Diencephalon (tissue), 1 donor: ENCODE results near the gene HMGXB4. TPM values are rescaled to one million over a fixed set of nuclear protein-coding genes. Genes with fewer than 3 reads are reported as not detected.

Source experiments
- small RNA-seq: library from RNA; depleted of rRNA; stranded (forward); fragments of <200 nt; gene quantifications from one replicate; pipeline ENCODE3, GENCODE V24; 2014
- total RNA-seq: library from RNA; depleted of rRNA; stranded (reverse); fragments of >200 nt; gene quantifications from one replicate; pipeline ENCODE4 v1.2.3, GENCODE V29; 2014

HMGXB4 gene, protein sequence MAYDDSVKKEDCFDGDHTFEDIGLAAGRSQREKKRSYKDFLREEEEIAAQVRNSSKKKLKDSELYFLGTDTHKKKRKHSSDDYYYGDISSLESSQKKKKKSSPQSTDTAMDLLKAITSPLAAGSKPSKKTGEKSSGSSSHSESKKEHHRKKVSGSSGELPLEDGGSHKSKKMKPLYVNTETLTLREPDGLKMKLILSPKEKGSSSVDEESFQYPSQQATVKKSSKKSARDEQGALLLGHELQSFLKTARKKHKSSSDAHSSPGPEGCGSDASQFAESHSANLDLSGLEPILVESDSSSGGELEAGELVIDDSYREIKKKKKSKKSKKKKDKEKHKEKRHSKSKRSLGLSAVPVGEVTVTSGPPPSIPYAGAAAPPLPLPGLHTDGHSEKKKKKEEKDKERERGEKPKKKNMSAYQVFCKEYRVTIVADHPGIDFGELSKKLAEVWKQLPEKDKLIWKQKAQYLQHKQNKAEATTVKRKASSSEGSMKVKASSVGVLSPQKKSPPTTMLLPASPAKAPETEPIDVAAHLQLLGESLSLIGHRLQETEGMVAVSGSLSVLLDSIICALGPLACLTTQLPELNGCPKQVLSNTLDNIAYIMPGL
- 28.4 TPM for total RNA-seq

DNA sequence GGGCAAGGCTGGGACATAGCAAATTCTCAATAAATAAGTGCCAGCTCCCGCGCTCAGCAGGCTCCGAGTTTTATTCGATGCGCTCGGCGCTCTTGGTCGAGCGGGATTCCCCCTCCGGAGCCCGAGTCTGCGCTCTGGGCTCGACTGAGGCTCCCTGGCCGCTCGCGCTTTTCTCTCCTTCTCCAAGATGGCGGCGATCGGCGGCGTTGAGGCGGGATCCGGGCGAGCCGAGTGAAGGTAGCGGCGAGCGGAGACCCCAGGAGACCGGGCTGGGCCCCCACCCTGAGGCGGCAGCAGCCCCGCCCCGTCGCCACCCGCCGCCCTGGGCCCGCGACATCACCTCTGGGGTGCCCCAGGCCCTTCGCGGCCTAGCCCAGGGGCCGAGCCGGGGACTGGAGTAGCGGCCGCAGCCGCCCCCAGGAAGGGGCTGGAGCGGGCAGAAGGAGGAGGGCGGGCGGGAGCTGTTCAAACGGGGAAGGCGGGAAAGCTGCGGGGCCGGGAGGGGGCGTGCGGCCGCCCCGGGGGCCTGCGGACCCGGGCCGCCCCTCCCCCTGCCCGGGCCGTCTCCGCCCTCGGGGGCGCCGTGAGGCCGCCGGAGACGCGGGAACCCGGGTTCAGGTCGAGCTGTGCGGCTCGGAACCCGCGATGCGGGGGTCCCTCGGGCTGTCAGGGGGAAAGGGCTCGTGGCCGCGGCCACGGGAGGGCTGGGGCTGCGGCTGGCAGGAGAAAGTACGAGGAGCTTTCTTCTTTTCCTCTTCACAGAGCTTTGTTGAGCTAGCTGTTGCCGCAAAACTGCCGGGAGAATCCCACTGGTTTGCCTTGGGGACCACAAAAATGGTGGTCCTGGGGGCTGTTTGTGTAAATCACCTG, at the start of gene HMGXB4:
Gene HMGXB4 (plus strand): TSS at position 173 of the 870 bp plus-strand sequence. CDS start 4,898 bp downstream, outside the sequence.

DNA sequence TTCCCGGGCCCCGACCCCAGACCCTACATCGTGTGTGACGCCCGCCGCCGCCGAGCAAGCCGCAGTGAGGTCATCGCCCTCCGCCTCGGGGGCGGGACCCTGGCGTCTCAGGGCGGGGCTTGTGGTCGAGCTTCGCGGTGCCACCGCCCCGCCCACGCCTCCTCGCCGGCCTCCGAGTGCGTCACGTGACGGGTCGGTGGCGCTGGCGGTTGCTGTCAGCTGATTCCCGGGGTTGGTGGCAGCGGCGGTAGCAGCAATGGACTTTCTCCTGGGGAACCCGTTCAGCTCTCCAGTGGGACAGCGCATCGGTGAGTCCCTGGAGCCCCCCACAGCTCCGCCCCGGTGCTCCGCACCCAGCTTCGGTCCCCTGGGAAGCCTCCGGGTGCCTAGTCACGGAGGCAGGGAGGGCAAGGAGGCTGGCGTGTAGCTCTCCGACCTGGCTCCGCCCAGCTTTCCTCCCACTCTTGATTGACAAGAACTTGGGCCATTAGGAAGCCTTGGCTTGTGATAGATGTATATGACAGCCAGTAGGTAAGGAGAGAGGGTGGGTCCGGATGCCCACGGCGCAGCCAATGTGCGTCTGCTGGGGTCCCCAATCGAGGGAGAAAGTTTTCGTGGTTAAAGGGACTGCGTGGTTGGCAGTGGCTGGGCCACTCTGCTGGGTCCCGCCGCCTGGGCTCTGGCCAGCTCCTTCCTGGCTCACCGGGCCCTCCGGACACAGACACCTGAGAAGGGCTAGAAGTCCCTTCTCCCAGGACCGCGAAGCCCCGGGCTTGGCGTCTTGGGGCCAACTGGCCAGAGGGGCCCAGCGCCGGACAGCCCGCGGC, 42.6 kb downstream of the HMGXB4 start, which contains the start of gene TOM1:
Gene TOM1 (plus strand): TSS at position 222 of the 827 bp plus-strand sequence. CDS start 35 bp downstream, at position 257.

Small RNA genes within 50 kb of the gene (small RNA-seq; reads per million reads assigned to genes)
- gene MIR3909, result 2.9 reads per million, percentile 89 among the genes with 10 or more reads in this experiment
- not detected for gene MIR6069
- not detected for gene RNU7-167P

Other genes with a start within 250 kb of the HMGXB4 start
- not detected for gene ISX, start 191.3 kb upstream of the HMGXB4 start, total RNA-seq
- 12.2 TPM for gene TOM1, start 42.4 kb downstream of the HMGXB4 start, total RNA-seq
- 5.1 TPM for gene HMOX1, start 123.6 kb downstream of the HMGXB4 start, total RNA-seq
- 14.3 TPM for gene MCM5, start 142.6 kb downstream of the HMGXB4 start, total RNA-seq